NCI-H146 (cell line): ENCODE measurements around the gene ARL3.

Experiments used
- DNase-seq: peaks from one replicate; lab custom pipeline; 2025; lab: John Stamatoyannopoulos, UW

ARL3 gene

DNA sequence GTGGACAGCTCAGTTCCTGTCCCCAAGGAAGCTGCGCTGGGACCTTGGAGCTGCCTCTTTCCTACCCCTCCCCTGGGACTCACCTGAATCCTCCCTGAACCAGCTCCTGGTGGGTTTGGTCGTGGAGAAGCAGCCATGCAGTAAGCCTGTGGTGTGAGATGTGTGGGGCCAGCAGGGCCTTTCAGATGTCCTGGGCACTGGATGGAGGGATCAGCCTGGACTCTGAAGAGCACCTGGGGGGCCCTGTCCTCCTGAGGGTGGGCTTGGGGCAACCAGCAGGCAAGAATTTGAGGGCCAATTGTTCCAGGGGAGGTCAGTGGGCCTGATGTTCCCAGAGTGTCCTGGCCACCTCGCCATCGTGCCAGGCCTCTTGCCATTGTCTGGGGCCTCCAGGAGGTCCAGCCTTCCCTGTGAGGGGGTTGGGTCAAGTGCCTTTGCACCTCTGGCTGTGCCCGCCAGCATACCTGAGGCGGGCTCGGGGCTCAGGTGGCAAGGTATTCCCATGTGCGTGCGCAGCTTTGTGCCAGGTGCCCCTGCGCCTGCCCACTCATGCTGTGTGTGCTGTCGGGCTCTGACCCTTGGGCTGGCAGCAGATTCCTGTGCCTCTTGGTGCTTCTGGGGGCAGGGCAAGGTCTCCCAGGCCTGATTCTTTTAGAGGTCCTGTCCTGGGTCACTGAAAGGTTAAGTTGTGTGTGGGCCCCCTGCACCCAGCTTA lies 62.6 kb downstream of the ARL3 start:
- DNase-seq = no peak

- DNase-seq = no peak
Measured at GRCh38 chr10:102650655-102651454, 63.3 kb downstream of the ARL3 start.

DNA sequence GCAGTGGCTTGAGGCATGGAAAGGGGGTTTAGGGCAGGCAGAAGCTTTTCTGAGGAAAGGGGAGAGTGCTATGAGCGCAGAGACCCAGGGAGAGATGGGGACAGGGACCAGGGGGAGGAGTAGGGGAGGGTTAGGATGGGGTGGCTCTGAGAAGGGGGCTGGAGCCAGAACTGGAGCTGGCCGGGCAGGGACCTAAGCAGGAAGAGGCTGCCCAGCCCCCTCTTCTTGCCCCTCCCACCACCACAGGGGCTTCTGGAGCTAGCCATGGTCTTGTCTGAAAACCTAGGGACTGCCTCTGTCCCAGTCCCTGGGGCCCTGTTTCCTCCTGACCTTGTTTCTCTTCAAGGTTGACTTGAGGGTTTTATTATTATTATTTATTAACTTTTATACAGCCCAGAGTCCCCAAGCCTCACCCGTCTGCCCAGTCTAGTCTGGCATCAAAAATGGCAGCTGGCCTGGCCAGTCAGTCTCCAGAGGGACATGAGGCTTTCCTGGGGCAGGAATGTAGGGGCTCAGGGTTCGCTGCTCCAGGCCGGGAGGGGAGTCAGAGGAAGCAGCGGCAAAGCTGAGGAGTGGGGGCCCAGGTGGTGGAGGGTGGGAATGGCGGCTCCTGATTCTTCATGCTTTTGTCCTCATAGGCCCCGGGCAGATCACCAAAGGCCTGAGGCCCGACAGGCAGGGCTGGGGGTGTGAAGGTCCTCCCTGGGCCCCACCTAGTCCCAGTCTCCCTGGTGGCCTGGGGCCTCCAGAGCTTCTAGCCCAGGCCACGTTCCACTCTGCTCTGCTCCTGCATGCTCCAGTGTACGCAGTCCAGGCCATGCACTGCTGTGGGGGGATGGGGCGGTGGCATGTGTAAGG lies 64.2 kb downstream of the ARL3 start:
- no peak for DNase-seq

- no peak for DNase-seq
Measured at GRCh38 chr10:102648889-102649796, 65.1 kb downstream of the ARL3 start.

- no peak for DNase-seq
Measured at GRCh38 chr10:102648269-102648888, 65.8 kb downstream of the ARL3 start.

GRCh38 chr10:102647443-102648268 lies 66.5 kb downstream of the ARL3 start:
- no peak for DNase-seq

- DNase-seq = no peak
Measured at GRCh38 chr10:102646610-102647442, 67.4 kb downstream of the ARL3 start.

DNA sequence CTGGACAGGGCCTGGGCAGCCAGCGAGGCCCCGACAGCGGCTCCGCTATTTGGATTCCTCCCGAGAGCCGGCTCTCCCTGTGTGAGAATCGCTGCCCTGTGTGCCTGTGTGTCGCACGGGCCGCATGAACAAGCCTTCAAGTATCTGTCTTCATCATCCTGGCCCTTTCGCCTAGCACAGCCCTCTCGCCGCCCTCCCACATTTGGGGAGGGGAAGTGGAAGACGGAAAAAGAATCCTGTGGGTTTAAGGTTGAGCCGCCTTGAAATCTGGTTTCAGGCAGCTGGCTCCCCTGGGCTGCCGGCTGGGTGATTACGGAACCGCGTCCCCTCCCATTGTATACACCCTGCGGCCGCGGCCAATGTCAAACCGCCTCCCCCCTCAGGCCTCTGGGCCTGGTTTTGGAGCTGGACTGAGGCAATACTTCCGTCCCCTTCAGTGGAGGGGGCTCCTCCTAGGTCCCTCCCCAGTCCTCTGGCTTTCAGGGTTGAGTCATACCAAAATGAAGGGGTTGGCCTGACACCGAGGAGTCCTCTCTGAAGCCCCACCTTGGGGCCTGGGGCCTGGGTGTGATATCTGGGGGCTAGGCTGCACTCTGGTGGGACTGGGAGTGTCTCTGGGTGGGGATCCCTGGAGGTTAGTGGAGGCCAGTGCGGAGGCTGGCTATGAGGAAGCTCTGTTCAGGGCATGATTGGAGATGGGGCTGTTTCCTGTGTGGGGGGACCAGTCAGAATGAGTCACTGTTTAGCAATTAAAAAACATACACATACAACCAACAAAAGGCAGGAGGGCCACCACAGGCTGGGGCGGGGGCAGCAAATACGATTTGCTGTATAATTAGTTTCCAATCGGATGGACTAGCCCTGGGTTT lies 68.2 kb downstream of the ARL3 start:
- DNase-seq = peak; percentile 62

- DNase-seq = peak; percentile 69
Measured at GRCh38 chr10:102645388-102645740, 68.8 kb downstream of the ARL3 start.

- DNase-seq = peak; percentile 91
Measured at GRCh38 chr10:102644646-102645387, 69.4 kb downstream of the ARL3 start.

DNA sequence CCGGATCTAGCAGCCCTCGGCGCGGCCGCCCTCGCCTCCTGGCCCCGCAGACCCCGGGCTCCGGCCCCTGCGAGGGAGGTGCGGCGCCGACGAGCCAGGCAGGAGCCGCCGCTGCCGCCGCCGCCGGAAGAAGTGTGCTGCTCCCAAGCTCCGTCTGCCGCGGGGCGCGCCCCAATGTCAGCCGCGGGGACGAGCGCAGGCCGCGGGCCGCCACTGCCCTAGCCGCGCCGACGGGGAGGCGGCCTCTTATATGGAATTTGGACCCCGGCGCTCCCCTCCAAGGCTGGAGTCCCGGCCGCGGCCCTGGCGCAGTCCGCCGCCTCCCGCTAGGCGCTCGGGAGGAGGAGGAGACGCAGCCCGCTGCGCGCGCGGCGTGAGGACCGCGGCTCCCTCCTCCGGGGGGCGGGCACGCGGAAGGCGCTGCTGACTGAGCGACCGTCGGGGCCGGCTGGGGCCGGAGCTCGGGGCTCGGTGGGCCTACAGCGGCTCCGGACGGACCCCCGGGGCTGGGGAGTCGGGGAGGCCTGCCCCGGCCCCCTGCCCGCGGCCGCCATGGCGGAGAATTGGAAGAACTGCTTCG lies 70.0 kb downstream of the ARL3 start, which contains the start of gene TRIM8:
Gene TRIM8, plus strand, starts transcription at position 414 of the 580 bp plus-strand sequence. Its CDS starts 139 bp downstream, at position 553.
- DNase-seq = peak; percentile 74

- DNase-seq = peak; percentile 80
Measured at GRCh38 chr10:102643336-102644065, 70.7 kb downstream of the ARL3 start.

- DNase-seq = peak; percentile 77
Measured at GRCh38 chr10:102642736-102643335, 71.4 kb downstream of the ARL3 start.

GRCh38 chr10:102641880-102642735 lies 72.1 kb downstream of the ARL3 start:
- peak; percentile 99 for DNase-seq

DNA sequence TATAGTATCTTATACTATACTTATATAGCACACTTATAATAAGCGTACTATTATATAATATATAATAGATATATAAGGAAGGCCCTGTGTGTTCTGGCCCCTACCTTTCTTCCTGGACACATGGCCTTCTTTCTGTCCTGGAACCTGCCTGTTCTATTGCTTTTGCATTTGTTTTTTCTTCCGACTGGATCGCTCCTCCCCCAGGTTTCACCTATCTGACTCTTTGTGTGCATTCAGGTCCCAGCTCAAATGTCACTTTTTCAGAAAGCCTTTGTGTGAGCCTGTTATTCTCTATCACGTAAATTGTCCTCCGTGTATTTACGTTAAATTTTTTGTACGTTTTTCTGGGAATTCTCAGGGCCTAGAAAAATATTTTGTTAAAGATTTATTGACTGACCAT lies 72.8 kb downstream of the ARL3 start:
- DNase-seq = peak; percentile 74
